G401.6 (cell line): ENCODE data around the gene HAP1.
"Not testable (repeated sequence)": the region's sequence is repeated elsewhere in the genome, so short reads cannot be mapped to it uniquely, and the experiment has no call there.

Experiments used
- FAIRE-seq: peaks from 2 replicates; lab custom pipeline; 2012; peaks lifted over from hg19 to GRCh38; lab: Jason Lieb, UNC

HAP1 gene, protein sequence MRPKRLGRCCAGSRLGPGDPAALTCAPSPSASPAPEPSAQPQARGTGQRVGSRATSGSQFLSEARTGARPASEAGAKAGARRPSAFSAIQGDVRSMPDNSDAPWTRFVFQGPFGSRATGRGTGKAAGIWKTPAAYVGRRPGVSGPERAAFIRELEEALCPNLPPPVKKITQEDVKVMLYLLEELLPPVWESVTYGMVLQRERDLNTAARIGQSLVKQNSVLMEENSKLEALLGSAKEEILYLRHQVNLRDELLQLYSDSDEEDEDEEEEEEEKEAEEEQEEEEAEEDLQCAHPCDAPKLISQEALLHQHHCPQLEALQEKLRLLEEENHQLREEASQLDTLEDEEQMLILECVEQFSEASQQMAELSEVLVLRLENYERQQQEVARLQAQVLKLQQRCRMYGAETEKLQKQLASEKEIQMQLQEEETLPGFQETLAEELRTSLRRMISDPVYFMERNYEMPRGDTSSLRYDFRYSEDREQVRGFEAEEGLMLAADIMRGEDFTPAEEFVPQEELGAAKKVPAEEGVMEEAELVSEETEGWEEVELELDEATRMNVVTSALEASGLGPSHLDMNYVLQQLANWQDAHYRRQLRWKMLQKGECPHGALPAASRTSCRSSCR

DNA sequence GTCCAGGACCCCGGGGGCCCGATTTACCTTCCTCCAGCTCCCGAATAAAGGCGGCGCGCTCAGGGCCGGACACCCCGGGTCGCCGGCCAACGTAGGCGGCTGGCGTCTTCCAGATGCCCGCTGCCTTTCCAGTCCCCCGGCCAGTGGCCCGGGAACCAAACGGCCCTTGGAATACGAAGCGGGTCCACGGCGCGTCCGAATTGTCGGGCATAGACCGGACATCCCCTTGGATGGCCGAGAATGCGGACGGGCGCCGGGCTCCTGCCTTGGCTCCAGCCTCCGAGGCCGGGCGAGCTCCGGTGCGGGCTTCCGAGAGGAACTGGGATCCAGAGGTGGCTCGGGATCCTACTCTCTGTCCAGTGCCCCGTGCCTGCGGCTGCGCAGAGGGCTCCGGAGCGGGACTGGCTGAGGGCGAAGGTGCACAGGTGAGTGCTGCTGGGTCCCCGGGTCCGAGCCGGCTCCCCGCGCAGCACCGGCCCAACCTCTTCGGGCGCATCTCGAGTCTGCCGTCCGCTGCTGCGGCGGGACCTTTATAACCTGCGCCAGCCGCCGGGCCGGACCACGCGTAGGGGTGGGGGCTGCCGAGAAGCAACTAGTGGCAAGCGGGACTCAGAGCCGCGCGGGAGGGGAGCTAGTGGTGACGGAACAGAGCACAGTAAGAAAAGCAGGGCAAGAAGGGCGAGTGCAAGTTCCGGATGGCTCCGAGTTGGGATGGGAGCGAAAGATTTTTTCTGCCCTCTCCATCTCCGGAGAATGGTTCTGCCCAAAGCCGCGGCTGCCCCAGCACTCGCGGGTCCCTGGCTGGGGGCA lies at the start of gene HAP1:
HAP1 (minus strand) TSS at position 505 of the 810 bp plus-strand sequence; CDS start at position 496, 9 bp downstream.
- FAIRE-seq, result no peak

DNA sequence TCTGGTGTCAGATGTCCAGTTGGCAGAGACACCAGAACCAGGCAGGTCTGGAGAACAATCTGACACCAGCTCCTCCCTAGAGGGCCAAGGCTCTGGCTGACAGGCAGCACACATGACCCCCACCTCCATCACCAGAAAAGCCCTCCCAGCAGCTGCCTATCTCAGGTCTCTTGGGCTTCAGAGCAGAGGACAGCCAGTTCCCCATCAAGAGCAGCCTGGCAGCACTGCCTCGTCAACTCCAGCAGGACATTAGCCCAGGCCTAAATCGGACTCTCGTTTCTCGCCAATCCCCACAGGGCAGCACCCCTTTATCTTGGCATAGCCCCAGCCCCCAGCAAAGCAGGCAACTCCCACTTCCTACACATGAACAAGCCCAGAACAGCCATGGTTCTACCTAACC lies 47.7 kb upstream of the HAP1 start:
- FAIRE-seq, result no peak

DNA sequence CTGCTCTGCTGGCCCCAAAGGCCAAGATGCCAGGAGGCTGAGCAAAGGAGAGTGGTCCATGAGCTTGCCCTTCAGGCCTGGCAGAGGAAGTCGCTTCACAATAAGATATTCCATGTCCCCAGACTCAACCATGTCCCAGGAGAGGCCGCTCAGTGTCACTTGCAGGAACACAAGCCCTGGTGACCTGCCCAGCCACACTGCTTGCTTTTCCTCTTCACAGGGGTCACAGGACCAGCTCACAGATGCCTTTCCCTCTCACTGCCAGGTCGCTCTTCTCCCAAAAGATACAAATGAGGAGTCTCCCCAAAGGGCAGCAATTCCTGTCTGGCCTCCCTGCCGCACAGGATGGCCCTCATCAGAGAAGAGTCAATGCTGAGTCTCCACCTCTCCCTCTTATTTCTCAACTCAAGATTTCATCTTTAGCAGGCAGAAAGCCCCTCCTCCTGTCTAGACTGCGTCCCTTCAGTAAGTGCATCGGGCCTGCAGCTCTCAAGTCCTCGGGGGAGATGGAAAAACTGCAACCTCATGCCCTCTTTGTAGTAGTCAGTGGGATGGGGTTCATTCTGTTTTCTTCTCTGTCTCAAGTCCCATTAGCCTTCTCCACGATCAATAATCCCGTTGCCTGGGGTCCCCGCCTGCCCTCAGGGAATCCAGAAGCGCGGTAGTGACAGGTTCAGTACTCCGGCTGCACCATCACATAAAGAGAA lies 47.1 kb upstream of the HAP1 start:
- no peak for FAIRE-seq

DNA sequence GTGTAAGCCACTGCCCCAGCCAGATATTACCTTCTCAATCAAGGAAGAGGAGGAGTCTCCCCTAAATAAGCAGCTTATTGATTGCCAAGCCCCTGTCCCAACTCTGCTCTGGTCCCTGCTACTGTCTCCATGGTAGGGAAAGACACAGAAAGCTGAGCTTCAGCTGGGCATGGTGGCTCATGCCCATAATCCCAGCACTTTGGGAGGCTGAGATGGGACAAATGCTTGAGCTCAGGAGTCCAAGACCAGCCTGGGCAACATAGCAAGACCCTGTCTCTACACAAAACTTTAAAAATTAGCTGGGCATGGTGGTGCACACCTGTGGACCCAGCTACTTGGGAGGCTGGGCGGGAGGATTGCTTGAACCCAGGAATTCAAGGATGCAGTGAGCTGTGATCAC lies 45.5 kb upstream of the HAP1 start:
- no peak for FAIRE-seq

DNA sequence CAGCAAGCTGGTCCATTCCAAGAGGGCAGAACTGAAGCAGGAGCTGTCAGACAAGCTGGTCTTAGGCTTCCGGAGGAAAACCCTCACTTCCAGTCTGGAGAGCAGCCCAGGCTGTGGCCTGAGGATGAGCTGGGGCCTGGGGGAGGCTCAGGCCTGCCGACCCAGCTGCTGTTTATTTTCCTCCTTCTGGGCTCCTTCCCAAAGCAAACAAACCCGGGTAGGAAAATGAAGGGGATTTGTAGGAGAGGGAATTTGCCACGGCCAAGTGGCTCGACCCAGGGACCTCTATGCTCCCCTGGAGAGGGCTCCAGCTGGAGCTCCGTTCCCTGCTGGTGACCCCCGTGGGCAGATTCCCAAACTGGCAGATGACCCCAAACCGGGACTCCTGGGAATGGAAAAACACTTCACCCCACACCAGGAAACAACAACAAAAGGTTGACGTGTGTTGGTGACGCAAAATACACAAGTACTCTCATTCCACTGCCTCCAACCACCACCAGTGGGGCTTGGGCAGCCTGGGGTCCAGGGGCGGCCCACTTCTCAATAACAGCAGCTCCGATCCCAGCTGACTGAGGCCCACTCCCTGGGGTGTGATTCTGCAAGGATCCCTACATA lies 43.2 kb upstream of the HAP1 start:
- FAIRE-seq, result no peak

DNA sequence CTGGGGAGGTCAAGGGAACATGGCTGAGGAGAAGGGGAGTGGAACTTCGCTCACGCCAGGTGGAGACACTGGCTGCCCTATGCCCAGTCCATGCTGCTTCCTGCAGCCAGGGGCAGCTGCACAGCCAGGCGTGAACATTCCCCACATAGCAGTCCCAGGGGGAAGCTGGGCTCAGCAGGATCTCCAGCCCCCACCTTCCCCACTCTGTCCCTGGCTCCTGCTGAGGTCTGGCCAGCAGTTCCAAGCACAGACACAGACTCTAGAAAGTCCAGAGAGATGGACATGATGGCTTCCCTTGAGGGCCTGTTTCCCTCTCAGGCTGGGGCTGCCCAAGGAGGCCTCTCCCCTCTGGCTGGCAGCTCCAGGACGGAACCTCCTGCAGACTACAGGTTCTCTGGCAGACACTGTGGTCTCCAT lies 42.7 kb upstream of the HAP1 start:
- no peak for FAIRE-seq

DNA sequence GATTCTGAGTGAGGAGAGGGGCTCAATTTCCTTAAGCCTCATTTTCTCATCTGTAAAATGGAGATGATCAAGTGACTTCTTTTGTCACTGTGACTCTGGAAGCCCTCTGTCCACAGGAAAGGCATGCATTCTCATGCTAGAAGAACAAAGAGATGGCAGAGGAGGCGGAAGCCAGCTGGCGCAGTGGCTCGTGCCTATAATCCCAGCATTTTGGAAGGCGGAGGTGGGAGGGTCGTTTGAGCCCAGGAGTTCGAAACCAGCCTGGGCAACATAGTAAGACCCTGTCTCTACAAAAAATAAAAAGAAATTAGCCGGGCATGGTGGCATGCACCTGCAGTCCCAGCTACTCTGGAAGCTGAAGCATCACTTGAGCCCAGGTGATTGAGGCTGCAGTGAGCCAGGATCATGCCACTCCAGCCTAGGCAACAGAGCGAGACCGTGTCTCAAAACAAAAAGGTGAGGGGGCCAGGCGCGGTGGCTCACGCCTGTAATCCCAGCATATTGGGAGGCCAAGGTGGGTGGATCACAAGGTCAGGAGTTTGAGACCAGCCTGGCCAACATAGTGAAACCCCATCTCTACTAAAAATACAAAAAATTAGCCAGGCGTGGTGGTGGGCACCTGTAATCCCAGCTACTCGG lies 41.9 kb upstream of the HAP1 start:
- not testable (repeated sequence) for FAIRE-seq

DNA sequence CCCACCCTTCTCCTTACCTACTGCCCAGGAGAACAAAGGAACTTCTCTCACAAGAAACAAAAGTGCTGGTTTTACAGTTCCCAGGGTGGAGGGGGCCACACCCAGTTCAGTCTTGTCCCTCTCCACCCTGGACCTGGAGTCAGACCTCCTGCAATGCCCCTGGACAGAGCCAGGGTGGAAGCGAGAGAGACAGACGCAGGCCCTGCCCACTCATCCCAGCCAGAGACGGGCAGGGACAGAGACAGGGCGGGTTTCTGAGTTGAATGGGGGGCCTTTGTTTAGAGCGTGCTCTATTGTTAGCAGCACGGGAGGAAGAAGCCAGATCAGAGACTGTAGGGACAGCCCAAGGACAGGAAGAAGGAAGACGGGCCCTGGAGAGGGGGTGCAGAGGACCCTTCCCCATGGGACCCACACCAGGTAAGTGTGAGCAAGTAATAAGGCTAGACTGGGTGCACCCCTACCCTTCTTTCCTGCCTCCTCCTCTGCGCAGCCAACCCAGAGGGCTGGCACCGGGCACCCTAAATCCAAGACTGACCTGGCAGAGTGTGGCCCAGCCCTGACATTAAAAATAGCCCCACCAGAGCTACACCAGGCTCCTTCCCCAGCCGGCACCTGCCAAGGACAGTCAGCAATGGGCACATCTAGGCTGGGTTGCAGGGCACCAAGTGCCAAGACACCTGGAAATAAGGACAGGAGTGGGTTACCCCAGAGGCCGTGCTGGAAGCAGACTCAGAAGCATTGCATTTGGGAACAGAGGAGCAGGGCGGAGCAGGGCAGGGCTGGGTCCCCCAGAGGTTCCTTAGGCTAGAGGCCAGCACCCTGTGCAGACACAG lies 41.2 kb upstream of the HAP1 start:
- FAIRE-seq, result no peak

DNA sequence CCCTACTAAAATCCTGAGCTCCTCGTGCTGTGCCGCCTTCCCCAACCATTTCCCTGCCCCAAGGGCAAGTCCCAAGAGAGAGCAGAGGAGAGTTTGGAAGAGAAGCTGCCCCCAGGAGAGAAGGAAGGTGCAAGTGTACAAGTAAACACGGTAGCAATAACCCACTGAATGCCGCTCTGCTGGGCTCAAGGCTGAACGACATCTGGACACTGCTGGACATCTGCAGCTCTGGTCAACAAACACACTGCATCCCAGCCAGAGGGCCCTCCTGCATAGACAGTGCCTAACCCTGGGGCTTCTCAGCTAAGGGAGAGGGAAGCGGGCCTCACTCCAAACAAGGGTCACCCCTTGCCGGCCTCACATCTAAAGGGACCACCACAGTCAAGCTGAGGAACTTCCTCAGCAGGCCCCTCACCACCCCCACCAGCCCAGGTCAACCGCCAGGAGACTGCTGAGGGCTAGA lies 39.3 kb upstream of the HAP1 start:
- no peak for FAIRE-seq

DNA sequence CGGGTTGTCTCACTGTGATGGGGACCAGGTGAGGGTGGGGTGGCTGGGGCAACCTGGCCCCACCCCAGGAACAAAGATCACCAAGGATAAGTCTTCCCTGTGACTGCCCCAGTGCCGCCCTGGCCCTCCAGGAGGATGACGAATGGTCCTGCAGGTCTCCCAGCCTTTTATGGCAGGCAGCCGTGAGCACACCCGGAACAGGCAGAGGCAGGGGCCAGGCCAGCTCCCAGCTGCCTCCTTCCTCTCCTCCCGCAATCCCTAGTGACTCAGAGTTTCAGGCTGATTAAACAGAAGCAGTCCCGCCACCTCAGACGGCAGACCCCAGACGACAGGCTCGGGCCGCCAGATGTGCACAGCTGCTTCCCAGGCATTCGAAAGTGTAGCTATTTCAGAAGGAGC lies 38.7 kb upstream of the HAP1 start:
- FAIRE-seq, result no peak

DNA sequence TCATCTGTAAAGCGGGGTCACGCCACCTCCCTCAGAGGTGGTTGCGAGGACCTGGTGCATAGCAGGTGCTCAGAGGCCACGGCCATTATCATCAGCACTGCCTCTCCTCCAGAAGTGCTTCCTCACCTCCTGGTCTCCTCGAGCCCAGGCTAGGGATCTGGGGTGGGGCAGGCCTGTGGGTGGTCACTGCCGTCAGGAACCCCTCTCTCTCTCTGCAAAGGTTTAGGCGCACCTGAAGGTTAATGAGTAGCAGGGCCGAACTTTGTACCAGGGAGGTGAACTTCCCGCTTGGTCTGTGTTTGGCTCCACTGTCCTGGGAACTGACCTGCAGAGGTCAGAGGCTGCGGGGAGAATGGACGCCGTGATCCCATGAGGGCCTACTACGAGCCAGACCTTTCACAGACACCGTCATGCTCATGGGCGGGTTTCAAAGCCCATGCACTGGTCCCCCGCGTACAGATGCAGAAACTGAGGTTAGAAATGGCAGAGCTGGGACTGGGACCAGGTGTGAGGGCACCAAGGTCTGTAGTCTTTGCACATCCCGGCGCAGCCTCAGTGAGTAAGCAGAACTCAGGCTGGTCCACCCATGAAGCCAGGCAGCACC lies 38.2 kb upstream of the HAP1 start:
- no peak for FAIRE-seq

DNA sequence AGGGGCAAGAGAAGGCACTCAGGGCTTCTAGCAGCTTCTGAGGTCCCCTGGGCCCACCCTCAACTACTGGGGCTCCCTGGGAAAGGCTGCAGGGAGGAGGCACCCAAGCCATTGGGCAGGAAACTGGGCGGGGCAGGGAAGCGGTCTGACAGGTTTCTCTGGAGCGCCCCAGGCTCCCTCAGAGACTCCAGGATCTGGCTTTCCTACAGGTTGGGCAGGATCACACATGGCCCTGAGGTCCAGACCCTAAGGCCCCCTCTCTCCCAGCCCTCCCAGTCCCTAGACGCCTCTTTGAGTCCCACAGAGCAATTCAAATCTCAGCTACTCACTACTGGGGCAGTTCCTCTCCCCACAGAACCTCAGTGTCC lies 37.8 kb upstream of the HAP1 start:
- FAIRE-seq, result no peak

DNA sequence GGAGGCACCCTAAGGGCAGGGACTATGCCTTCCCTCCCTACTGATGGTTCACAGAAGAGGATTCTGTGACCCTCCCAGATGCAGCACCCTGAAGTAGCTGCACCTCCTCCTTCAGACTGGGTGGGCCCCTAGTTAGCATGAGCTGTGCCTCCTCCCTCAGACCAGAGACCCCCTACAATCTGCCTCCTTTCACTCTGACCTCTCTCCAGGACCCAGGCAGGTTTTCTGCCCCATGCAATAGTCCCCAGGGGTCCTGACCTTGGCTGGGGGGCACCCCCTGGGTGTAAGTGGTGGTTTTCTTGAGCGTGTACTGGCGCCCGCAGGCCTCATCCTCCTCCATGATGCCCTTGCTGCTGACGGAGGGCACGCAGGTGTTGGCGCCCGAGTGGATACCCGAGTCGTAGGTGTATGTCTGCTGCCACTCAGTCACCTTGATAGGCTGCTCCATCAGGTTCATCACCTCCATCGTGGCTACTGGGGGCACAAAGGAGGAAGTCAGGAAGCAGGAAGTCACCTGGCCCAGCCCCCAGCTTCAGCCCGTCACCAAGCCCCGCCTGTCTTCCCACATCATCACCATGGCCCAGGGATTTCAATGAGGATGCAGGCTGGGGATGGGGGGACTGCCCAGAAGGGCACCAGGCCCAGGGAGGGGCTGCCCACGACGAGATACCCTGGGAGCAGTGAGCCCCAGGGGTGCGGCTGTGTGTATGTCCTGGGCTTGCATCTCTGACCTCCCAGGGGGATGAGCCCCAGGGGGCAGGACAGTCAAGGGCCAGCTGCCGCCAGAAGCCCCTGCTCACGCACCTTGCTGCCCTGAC lies 37.2 kb upstream of the HAP1 start:
- FAIRE-seq, result no peak

DNA sequence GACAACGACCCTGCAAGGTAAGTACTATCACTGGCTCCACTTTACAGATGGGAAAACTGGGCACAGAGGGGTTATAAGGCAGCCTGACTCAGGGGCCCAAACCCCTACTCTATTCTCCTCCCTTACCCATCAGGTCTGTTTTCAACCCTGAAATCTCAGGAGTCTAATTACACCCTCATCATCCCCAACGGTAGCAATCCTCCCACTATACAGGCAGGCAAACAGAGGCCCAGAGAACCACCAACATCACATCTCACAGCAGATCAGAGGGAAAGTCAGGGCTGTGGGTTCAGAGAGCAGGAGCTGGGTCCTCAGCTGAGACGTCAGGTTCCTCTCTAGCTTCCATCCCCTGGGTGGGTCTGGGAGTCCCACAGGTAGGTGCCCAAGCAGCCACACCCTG lies 35.5 kb upstream of the HAP1 start:
- FAIRE-seq, result no peak

DNA sequence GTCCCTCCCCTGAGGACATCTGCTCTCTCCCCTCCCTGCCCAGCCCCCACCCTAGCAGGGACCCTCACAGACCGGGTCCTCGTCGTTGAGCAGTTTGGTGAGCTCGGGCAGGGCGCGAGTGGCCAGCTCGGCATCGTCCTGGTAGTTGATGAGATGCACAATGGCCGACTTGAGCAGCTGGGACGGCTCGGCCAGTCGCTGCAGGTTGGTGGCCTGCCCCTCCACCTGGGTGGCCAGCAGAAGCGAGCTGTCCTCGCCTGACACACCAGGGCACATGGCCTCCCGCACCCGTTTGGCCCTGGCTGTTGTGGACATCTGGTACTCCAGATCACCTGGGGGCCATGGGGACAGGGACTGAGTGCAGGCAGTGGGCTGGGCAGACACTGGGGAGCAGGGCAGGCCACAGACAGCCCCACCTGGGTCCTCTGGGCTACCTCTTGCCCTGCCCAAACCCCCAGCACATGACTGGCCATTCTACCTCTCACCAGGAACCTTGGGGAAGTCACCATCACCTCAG lies 35.0 kb upstream of the HAP1 start:
- FAIRE-seq, result no peak

DNA sequence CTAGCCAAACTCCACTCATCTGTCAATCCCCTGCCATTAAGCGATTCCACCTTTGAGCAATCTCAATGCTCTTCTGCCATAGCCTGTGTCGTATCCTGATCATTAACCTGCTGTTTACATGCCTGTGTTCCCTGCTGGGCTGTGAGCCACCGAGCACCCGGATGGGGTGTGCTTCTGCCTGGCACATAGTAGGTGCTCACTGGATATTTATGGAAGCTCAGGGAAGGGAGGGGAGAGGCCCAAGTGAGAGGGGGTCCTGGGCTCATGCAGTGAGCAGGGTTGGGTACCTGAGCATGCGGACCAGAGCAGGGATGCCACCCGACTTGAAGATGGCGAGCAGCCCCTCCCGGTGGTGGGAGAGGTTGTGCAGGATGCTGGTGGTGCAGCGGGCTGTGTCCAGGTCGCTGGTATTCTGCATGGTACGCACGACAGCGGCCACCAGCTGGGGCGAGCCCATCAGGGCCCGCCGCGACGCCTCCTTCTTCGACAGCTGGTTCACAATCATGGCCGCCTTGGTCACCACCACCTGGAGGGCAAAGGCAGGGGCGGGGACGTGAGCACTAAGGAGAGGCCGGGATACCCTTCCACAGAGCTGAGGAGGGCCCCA lies 34.3 kb upstream of the HAP1 start:
- no peak for FAIRE-seq

DNA sequence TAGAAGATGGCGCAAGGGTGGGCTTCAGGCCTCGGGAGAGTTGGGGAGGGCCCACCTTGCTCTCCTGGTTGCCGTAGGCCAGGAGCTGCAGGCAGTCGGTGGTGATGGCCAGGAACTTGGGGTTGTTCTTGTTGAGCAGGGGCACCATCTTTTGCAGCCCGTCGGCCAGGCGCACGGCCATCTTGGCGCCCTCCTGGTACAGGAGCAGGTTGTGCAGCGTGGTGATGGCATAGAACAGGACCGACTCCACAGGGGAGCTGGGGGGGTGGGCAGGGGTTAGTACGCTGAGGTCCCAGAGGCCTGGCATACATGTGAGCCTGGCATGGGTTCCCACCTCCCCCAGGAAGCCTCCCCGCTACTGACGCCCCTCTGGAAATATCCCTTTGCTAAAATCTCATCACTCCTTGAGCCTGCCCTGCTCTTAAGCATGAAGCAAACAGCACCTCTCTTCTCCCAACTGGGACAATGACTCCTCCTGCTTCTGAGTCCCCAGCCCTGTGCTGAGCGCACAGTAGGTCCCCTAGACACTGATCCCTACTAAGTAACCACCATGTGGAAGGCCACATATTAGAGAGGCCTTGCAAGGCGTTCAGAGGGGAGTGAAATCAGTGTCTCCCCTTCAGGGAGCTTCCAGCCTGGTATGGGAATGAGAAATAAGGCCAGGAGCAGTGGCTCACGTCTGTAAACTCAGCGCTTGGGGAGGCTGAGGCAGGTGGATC lies 33.0 kb upstream of the HAP1 start:
- no peak for FAIRE-seq

DNA sequence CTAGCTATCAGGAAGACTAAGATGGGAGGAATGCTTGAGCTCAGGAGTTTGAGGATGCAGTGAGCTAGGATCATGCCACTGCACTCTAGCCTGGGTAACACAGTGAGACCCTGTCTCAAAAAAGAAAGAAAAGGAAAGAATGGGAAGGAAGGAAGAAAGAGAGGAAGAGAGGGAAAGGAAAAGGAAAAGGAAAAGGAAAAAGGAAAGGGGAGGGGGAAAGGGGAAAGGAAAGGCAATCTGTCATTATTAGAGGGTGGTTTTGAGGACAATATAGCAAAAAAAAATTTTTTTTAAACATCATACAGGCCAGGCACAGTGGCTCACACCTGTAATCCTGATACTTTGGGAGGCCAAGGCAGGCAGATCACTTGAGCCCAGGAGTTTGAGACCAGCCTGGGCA lies 31.7 kb upstream of the HAP1 start:
- FAIRE-seq, result no peak
